Brain microvascular endothelial cell (primary cell): ENCODE measurements around the gene IGF1R.

ENCODE experiments used
- DNase-seq: peaks from one replicate; pipeline ENCODE4 v3.0.0-alpha.2; 2020
- H3K27ac ChIP-seq: fragments of 250-450 bp; sonication (Bioruptor Pico); 2 replicates; pipeline ENCODE4 v1.5.1; 2020; ENCODE audit warnings: mild to moderate bottlenecking, moderate library complexity
- H3K27me3 ChIP-seq: fragments of 250-450 bp; sonication (Bioruptor Pico); replicated peaks from 2 replicates; pipeline ENCODE4 v1.5.1; 2020; ENCODE audit warnings: mild to moderate bottlenecking
- H3K36me3 ChIP-seq: fragments of 250-450 bp; sonication (Bioruptor Pico); replicated peaks from 2 replicates; pipeline ENCODE4 v1.5.1; 2020; ENCODE audit warnings: mild to moderate bottlenecking
- H3K4me3 ChIP-seq: 2 replicates; pipeline ENCODE4 v1.5.1; 2011; ENCODE audit warnings: low read depth, mild to moderate bottlenecking, control low read depth, low read length, moderate library complexity
- in situ Hi-C: cut with HindIII; loops from 2 replicates; pipeline ENCODE4 v1.10.0; 2017; ENCODE audit warnings: low sequenced_read_pairs, low pct_ligation_motif_present
- TF ChIP-seq, protein P1 (sequence below): IDR thresholded peaks from 2 replicates; pipeline ENCODE4 v1.5.1; 2011; ENCODE audit warnings: low read depth, mild to moderate bottlenecking, moderate library complexity, low read length, control low read depth, inconsistent platforms; ENCODE audit errors: missing control alignments

The IGF1R gene

GRCh38 chr15:98744506-98744905, 96.2 kb downstream of the IGF1R start:
- Histone ChIP-seq H3K36me3 (no peaks in the 10 kb centered on the region), H3K4me3 (no peak overlapping the region), H3K27me3 (no peaks in the 10 kb centered on the region), H3K27ac (no peak overlapping the region)
- in situ Hi-C loops: no loop called here
- TF ChIP-seq, protein P1, sequence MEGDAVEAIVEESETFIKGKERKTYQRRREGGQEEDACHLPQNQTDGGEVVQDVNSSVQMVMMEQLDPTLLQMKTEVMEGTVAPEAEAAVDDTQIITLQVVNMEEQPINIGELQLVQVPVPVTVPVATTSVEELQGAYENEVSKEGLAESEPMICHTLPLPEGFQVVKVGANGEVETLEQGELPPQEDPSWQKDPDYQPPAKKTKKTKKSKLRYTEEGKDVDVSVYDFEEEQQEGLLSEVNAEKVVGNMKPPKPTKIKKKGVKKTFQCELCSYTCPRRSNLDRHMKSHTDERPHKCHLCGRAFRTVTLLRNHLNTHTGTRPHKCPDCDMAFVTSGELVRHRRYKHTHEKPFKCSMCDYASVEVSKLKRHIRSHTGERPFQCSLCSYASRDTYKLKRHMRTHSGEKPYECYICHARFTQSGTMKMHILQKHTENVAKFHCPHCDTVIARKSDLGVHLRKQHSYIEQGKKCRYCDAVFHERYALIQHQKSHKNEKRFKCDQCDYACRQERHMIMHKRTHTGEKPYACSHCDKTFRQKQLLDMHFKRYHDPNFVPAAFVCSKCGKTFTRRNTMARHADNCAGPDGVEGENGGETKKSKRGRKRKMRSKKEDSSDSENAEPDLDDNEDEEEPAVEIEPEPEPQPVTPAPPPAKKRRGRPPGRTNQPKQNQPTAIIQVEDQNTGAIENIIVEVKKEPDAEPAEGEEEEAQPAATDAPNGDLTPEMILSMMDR: no peak
- DNase-seq: no peak

- Histone ChIP-seq H3K27ac (no peak overlapping the region), H3K4me3 (no peak overlapping the region)
- in situ Hi-C loops: no loop called here
These were observed 96.8 kb downstream of the IGF1R start for GRCh38 chr15:98745179-98745578.

DNA sequence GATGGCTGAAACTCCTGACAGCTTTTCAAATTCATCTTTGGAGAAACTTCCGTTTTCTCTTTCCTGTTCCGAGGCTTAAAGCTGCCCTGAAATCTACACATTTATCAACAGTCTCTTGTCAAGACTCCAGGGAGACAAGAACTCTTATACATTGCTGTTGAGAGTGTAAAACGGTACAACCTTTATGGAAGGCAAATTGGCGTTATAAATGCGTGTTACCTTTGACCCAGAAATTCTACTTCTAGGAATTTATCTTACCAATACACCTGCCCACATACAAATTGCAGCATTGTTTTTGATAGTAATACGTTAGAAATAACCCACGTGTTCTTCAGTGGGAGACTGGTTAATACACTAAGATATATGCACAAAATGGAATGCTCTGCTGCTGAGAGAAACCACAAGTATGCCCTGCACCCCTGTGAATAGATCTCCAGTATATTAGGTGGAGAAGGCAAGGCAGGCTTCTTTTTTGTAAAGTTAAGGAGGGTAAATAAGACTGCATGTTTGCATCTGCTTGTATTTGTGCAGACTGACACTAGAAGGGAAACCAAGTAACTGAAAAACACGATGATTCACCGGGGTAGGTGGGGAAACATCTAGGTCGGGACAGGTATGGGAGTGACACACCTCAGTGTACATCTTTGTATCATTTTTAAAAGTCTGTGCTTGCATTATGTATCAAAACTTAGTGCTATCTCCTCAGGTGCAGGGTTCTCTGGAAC, 97.5 kb downstream of the IGF1R start:
- Histone ChIP-seq H3K27me3 (no peaks in the 10 kb centered on the region), H3K27ac (no peak overlapping the region), H3K4me3 (no peak overlapping the region), H3K36me3 (no peaks in the 10 kb centered on the region)
- DNase-seq: peak; percentile 34
- in situ Hi-C loops: no loop called here
- TF ChIP-seq, protein P1: no peak

More at GRCh38 chr15:98745179-98745578, 96.8 kb downstream of the IGF1R start:
- Histone ChIP-seq H3K36me3 (no peaks in the 10 kb centered on the region), H3K27me3 (no peaks in the 10 kb centered on the region)
- DNase-seq: no peak
- TF ChIP-seq, protein P1: no peak

DNA sequence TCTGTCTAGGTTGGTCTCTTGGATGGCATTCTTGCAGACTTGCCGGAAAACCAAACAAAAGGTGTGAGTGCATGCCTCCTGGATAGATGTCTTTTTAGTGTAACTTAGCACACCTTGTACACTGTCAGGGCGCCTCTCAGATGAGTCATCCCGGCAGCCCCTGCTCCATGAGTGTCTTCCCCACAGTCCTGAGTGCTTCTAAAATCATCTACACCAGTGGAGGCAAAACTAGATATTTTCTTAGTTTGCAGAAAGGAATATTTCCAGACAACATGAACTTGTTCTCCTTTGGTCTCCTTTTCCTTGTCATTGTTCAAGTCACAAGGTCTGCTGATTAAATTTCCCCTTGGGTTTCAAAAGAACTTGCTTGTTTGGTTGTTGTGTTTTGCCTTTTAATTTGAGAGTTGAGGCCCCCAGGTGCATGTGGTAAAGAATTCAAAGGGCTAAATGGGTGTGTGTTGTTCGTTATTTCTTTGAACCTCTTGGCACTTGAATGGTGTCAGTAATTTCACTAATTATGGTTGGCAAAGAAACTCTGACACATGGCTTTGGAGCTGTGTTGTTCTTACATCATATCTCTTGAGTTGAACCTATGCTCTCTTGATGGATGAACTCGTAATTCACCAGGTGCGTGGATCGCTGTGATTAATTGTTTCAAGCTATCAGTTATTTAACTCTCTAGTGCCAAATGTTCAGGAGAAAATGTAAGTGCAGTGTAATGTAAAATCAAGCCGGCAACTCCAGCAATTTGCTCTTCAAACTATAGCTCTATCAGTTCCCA, 98.2 kb downstream of the IGF1R start:
- DNase-seq: no peak
- no peak overlapping the region for H3K27ac ChIP-seq
- TF ChIP-seq, protein P1: no peak
- H3K4me3 ChIP-seq: no peak overlapping the region
- H3K36me3 ChIP-seq: no peaks in the 10 kb centered on the region
- in situ Hi-C loops: no loop called here
- no peaks in the 10 kb centered on the region for H3K27me3 ChIP-seq

GRCh38 chr15:98751767-98752166, 103.4 kb downstream of the IGF1R start:
- no peaks in the 10 kb centered on the region for H3K36me3 ChIP-seq
- H3K27me3 ChIP-seq: no peaks in the 10 kb centered on the region
- TF ChIP-seq, protein P1: no peak
- no peak overlapping the region for H3K4me3 ChIP-seq
- H3K27ac ChIP-seq: no peak overlapping the region
- DNase-seq: no peak
- in situ Hi-C loops: no loop called here
